Peyer's patch (tissue), 4 donors: Measurements from ENCODE around the gene CYP39A1.

Experiments
- CTCF ChIP-seq, 6 experiments: fragments of 450-650 bp in 4 of 6; fragments of 200-600 bp in 2 of 6; sonication (generic) in 1 of 6; IDR thresholded peaks; one replicate each; pipeline ENCODE4 v1.5.1; 2017 to 2019; ENCODE audit warnings: antibody characterized with exemption in 6 of 6, mild to moderate bottlenecking in 3 of 6, moderate library complexity in 1 of 6
- POLR2A ChIP-seq, 2 donors: fragments of 450-650 bp; IDR thresholded peaks; one replicate each; pipeline ENCODE4 v1.5.1; 2017; ENCODE audit warnings: antibody characterized with exemption in 2 of 2, mild to moderate bottlenecking in 2 of 2, moderate library complexity in 2 of 2

GRCh38 chr6:46521464-46521971, 131.1 kb downstream of the CYP39A1 start:
- TF ChIP-seq CTCF (IDR thresholded peaks at IDR 0.05) (no peak), POLR2A (IDR thresholded peaks at IDR 0.05) (no peak)
